ENCODE results near the gene CDC42SE2.
"Not testable (repeated sequence)": the region's sequence is repeated elsewhere in the genome, so short reads cannot be mapped to it uniquely, and the experiment has no call there.

CDC42SE2 gene

DNA sequence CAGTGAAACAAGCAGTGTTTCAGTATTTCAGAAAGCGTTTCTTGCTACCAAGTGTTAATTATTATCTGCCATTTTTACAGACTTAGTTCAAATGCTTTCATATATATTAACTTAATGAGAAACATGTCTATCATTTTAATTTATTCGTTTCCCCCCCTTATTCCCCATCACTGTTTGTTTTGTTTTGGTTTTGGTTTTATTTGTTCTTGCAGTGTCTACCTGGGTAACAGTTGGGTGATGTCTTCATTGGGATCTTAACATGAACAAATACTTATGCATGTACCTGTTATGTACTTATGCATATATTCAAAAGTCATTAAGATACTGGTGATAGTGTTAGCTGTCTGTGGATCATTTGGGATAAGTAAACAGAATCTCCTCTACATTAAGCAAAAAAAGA is 108.0 kb downstream of the CDC42SE2 start:
- DNase-seq: peak; percentile 49

DNA sequence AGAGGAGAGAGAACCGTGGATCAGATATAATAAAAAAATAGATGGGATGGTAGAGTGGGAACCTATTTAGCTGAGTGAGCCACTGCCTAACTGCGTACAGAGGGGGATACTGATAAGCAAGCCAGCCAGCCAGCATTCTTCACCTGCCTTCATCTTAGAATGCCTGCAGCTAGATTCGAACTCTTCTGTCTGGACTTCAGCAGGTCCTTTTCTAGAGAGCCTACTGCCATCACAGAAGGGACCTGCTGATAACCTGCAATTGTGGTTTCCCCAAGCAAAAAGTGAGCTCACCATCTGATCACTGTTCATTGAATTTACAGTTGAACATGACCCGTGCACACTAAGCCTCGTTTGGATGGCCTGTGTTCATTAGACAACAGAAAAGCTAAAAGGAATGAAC is 109.4 kb downstream of the CDC42SE2 start:
- peak; percentile 53 for DNase-seq

- DNase-seq: peak; percentile 68
These were observed 111.5 kb downstream of the CDC42SE2 start for GRCh38 chr5:131375351-131375750.

DNA sequence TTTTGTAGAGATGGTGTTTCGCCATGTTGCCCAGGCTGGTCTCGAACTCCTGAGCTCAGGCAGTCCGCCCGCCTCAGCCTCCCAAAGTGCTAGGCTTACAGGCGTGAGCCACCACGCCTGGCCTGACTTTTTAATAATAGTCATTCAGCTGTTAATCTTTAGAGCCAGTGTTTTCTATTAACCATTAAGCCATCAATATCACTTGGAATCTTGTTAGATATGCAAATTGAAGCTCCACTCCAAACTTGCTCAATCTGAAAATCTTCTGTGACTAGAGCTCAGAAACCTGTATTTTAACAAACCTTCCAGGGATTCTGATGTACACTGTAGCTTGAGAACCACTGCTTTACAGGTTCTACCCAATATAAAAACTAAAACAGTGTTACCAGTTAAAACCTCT is 113.5 kb downstream of the CDC42SE2 start:
- DNase-seq: no peak

DNA sequence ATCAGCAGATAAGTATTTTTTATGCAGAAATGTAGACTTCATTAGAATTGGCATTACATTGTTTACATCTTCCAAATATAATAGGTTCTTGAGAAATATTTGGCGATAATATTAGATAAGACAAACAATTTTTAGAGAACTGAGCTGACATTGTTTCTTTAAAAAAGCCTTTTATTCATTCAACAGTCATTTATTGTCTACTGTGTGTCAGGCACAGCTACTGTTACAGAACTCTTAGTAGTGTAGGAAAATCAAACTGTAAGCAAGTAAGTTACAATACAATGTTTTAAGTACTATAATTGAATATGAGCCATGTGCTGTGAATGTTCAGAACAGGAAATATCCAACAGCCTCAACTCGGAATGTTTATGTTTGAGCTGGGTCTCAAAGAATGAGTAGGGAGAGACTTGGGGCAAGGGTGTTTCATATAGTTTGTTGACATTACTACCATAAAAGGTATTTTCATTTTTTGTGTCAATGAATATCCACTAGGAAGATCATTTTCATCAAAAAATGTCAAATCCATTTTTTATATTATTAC is 114.0 kb downstream of the CDC42SE2 start:
- no peak for DNase-seq

DNA sequence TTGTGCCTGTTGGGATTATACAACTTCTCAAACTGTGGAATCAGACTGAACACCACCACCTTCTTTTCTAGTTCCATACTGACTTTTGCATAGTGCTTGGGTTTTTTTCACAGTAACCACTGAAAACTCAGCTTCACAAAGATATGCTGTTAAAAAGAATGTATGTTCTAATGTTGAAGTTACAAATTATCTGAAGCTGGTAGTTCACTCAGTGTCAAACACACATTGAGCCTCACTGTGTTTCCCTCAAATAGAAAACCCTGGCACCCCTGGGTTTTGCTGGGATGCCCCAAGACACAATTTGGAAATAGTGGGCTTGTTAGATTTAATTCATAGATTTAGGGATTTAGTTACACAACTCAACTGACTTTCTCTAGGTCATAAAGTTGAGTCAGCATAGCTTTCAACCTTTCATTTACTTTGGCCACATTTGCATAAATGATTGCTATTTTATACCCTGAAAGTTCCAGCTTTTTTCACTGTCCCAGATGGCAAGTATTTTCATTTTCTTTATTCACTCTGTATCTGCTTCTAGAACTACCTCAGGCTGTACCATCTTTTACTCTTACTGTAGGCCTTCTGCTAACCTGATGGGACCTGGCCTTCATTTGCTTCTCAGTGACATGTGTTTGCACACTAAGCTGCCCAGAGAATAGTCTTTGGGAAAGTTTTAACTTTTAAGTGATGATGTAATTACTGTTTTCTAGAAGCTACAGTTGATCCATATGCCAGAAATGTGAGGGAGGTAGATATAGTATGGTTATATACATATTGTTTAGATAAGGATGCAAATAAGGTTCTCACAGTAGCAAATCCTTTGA is 115.1 kb downstream of the CDC42SE2 start:
- DNase-seq: peak; percentile 81

GRCh38 chr5:131379723-131380122 is 115.9 kb downstream of the CDC42SE2 start:
- peak; percentile 95 for DNase-seq

GRCh38 chr5:131380238-131380637 is 116.4 kb downstream of the CDC42SE2 start:
- DNase-seq: not testable (repeated sequence)

GRCh38 chr5:131381021-131381420 is 117.2 kb downstream of the CDC42SE2 start:
- peak; percentile 66 for DNase-seq

GRCh38 chr5:131381777-131382176 is 117.9 kb downstream of the CDC42SE2 start:
- peak; percentile 55 for DNase-seq

GRCh38 chr5:131382407-131383395 is 118.8 kb downstream of the CDC42SE2 start:
- peak; percentile 93 for DNase-seq

DNA sequence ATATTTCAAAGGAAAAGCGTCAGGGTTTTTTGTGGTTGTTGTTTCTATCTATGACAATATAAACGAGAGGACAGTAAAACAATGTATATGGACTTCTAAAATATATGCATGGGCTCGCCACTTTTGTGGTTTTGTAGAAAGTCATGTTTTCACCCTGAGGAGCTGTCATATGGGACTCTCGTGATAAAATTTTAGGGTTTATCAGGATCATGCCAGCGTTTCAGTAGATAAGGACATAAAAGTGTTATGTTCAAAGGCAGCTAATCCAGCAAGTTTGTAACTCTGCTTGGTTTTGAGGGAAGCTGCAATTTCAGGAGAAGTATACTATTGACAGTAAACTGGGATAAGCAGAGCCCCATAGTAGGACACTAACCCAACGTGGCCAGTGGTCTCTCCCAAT is 120.3 kb downstream of the CDC42SE2 start:
- DNase-seq: no peak

DNA sequence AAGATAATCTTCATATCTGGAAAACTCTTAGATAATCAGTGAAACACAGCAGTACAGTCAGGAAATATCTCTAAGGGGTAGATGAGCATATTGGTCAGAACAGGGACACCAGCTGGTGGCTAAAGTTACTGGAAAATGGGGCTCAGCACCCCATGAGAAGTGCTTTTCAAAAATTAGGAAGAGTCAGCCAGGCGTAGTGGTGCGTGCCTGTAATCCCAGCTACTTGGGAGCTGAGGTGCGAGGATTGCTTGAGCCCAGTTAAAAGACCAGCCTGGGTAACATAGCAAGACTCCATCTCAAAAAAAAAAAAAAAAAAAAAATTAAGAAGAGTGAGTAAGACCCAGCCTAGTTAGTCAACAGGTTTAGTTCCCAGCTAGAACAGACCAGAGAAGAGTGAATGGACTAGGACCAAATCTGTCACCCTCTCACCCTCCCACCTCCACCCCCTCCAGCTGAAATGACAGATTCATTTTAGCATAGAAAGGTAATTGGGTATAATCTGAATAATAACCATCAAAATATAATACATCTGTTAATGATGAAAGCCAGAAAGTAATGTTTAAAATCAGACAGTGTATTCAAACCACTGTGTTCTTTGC is 120.9 kb downstream of the CDC42SE2 start:
- no peak for DNase-seq

GRCh38 chr5:131386124-131386523 is 122.3 kb downstream of the CDC42SE2 start:
- no peak for DNase-seq

GRCh38 chr5:131386779-131387178 is 122.9 kb downstream of the CDC42SE2 start:
- no peak for DNase-seq

DNA sequence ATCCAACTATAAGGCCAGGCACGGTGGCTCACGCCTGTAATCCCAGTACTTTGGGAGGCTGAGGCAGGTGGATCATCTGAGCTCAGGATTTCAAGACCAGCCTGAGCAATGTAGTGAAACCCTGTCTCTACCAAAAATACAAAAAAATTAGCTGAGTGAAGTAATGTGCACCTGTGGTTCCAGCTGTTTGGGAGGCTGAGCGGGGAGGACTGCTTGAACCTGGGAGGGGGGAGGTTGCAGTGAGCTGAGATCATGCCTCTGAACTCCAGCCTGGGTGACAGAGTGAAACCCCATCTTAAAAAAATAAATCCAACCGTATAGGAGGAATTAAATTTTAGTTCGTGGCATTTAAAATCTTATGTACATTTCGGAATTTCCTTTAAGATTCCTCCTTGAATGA is 123.4 kb downstream of the CDC42SE2 start:
- no peak for DNase-seq

DNA sequence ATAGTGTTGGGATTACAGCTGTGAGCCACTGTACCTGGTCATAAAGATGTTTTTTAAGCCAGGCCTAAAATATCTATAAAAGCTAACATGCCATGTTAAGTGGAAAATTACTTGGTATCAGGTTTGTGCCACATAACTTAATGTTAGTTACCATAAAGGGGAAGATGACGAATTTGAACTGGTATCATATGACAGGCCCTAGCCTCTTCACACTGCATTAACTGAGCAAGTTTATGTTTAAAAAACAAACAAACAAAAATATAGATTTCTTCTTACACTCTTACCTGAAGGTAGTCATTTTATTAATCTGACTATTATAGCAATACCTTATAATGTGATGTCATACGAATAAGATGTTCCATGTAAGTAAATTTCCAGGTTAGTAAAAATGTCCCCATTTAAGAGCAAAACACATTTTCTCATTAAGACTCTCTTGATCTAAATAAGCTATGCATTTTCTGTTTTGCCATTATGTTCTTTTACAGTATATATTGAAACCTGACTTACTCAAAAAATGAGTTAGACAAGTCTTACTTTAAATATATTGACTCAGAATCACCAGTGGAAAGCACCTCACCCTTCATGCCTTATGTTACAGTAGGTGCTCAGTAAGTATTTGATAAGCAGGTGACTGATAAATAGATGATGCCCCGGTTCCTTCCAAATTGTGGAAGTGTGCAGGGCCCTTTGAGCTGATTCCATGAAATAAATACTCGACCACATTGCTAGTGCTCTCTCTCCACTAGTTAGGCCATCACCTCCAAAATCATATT is 125.4 kb downstream of the CDC42SE2 start:
- DNase-seq: no peak

DNA sequence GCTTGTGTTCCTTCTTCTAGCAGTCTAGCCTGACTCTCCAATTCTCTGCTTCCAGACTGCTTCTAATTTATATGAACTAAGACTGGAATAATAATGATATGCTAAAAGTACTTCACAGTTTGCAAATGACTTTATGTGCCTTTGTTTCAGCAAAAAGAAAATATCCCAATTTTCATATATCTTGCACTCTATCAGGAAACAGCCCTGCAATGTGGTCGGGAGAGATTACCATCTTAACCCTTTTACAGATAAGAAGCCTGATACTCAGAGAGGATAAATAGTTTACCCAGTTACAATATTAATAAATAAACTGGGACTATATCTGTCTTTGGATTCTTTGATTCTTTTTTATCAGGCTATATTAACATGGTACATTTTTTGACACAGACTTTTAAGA is 126.0 kb downstream of the CDC42SE2 start:
- no peak for DNase-seq

DNA sequence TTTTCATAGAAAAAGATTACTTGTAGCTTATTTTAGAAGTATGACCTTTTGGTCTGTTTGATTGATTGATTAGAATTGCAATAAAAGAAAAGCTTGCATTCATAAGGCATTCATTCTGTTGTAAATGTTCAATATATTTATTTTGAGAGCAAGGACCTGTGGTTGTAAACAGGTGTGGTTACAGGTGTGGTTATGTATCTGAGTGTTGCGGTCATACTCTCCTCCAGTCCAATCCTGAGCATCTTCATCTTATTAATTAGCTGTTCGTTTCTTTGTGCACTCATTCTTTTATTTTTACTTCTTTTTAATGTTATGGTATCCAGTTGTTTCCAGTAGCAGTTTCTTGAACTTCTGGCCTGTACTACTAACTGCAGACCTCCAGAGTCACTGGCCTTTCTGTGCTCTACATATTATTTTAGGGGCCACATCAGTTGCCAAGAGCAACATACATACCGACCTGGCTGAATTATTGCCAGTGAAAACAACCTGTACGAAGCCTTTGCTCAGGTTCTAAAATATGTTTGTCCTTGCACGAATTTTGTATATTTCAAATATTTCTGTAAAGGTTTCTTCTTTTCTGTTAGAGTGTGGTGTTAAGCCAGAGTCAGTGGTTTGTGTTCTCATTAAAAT is 128.7 kb downstream of the CDC42SE2 start:
- DNase-seq: peak; percentile 55

- DNase-seq: no peak
These were observed 129.7 kb downstream of the CDC42SE2 start for GRCh38 chr5:131393498-131393968.

- peak; percentile 90 for DNase-seq
These were observed 130.3 kb downstream of the CDC42SE2 start for GRCh38 chr5:131394128-131394527.

- no peak for DNase-seq
These were observed 132.2 kb downstream of the CDC42SE2 start for GRCh38 chr5:131396015-131396414.

Data from CD4-positive, alpha-beta T cell treated with Interleukin-17A for 1 hour (primary cell).